ENCODE data around the gene PLEKHM2.

The PLEKHM2 gene

GRCh38 chr1:15702722-15703550 is 18.8 kb downstream of the PLEKHM2 start:
- DNase-seq (ENCODE audit: low spot score) = no peak

- peak; percentile 72 for DNase-seq (ENCODE audit: low spot score)
Measured at GRCh38 chr1:15703562-15703961, 19.4 kb downstream of the PLEKHM2 start.

DNA sequence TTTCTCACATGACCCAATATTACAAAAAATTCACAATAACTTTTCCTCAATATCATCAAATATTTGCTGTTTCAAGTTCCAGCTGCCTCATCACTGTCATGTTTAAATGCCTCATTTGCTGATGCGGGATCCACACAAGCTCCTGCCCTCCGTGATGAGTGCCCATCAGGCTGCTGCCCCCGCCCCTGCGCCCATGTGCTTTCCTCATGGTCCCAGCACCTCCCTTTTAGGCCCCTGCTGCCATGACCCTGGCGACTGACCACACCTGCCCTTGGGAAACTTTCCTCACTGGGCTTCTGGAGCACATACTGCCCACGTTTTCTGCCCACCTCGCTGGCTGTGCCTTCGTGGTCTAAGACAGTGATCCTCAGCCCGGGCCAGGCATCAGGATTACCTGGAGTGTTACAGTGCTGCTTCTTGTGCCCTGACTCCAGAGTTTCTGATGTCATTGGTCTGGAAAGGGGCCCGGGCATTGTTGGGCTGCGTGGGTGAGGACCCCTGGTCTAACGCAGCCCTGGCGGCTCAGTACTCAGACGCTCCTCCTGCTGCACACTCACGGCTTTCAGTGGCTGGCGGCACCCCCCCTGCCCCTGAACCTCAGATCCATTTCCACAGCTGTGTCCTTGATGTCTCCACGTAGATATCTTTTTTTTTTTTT is 20.5 kb downstream of the PLEKHM2 start:
- DNase-seq (ENCODE audit: low spot score) = no peak

DNA sequence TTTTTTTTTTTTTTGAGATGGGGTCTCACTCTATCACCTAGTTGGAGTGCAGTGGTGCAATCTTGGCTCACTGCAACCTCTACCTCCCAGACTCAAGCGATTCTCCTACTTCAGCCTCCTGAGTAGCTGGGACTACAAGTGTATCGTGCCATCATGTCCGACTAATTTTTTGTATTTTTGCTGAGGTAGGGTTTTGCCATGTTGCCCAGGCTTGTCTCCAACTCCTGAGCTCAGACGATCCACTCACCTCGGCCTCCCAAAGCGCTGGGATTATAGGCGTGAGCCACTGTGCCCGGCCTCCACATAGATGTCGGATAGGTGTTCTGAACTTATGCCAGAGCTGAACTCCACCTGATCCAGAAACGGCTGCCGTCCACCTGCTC is 21.1 kb downstream of the PLEKHM2 start:
- no peak for DNase-seq (ENCODE audit: low spot score)

DNA sequence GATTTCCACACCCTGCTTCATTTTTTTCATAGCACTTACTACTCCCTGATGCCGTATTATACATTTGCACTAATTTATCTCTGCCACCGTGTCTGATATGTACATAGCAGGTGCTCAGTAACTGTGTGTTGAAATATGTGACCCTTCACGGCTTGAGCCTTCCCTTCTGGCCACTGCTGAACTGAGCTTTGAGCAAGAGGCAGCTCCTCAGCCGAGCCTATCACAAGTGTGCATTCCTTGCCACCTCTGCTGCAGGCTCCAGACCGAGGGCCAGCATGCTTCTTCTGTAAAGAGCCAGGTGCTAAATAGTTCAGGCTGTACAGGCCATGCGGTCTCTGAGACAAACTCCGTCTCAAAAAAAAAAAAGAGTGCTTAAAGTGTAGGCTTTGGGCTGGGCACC is 22.6 kb downstream of the PLEKHM2 start:
- DNase-seq (ENCODE audit: low spot score) = no peak

- no peak for DNase-seq (ENCODE audit: low spot score)
Measured at GRCh38 chr1:15707239-15707925, 23.3 kb downstream of the PLEKHM2 start.

GRCh38 chr1:15708486-15709137 is 24.5 kb downstream of the PLEKHM2 start:
- no peak for DNase-seq (ENCODE audit: low spot score)

DNA sequence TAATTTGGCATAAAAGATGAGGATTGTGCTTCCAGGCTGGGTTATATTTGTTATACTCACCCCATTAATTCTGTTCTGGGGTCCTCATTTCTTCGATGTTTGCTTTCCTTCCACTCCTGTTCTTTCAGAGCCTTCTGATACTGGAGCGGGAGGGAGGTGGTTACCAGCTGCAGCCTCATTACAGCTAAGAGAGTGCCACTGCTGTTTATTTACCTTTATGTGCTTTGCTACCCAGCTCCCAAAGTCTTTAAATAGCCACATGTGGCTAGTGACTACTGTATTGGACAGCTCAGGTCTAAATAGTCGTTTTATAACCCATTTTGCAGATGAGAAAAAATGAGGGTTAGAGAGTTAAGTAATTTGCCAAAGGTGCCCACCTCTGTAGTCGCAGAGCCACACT is 25.1 kb downstream of the PLEKHM2 start:
- DNase-seq (ENCODE audit: low spot score) = no peak

GRCh38 chr1:15712168-15712567 is 28.0 kb downstream of the PLEKHM2 start:
- peak; percentile 12 for DNase-seq (ENCODE audit: low spot score)

- peak; percentile 90 for DNase-seq (ENCODE audit: low spot score)
Measured at GRCh38 chr1:15714406-15715136, 30.5 kb downstream of the PLEKHM2 start.

- no peak for DNase-seq (ENCODE audit: low spot score)
Measured at GRCh38 chr1:15717418-15718125, 33.5 kb downstream of the PLEKHM2 start.

GRCh38 chr1:15718199-15718601 is 34.1 kb downstream of the PLEKHM2 start:
- DNase-seq (ENCODE audit: low spot score) = no peak

- no peak for DNase-seq (ENCODE audit: low spot score)
Measured at GRCh38 chr1:15719381-15720120, 35.4 kb downstream of the PLEKHM2 start.

- DNase-seq (ENCODE audit: low spot score) = no peak
Measured at GRCh38 chr1:15720861-15721260, 36.7 kb downstream of the PLEKHM2 start.

- DNase-seq (ENCODE audit: low spot score) = no peak
Measured at GRCh38 chr1:15722411-15722810, 38.3 kb downstream of the PLEKHM2 start.

DNA sequence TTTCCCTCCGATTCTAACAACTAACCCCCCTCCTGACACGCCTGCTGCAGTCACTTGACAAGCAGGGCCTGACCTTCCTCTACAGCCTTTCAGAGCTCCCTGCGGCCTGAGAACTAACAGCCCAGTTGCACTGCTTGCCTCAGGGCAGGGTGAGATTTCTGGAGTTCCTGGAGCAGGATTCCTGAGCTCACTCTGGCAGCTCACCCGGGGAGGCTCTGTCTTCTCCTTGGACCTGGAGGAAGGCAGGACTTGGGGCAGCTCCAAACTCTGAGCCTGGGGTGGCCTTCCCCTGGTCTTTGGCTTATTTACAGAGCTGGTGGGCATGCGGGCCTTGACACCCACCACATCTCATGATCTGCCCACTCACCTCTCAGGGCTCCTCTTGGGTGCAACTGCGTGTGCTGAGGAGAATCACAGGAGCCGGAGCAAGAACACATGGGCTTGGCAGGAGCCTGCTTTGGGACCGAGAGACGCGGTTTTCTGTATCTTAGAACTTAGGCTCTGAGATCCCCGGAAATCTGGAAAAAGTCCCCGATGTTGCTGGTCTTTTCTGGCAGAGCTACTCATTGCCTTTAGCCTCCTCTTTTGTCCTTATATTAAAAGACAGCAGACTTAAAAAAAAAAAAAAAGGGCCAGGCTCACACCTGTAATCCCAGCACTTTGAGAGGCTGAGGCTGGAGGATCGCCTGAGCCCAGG is 38.9 kb downstream of the PLEKHM2 start:
- DNase-seq (ENCODE audit: low spot score) = no peak

- DNase-seq (ENCODE audit: low spot score) = no peak
Measured at GRCh38 chr1:15723631-15724246, 39.6 kb downstream of the PLEKHM2 start.

DNA sequence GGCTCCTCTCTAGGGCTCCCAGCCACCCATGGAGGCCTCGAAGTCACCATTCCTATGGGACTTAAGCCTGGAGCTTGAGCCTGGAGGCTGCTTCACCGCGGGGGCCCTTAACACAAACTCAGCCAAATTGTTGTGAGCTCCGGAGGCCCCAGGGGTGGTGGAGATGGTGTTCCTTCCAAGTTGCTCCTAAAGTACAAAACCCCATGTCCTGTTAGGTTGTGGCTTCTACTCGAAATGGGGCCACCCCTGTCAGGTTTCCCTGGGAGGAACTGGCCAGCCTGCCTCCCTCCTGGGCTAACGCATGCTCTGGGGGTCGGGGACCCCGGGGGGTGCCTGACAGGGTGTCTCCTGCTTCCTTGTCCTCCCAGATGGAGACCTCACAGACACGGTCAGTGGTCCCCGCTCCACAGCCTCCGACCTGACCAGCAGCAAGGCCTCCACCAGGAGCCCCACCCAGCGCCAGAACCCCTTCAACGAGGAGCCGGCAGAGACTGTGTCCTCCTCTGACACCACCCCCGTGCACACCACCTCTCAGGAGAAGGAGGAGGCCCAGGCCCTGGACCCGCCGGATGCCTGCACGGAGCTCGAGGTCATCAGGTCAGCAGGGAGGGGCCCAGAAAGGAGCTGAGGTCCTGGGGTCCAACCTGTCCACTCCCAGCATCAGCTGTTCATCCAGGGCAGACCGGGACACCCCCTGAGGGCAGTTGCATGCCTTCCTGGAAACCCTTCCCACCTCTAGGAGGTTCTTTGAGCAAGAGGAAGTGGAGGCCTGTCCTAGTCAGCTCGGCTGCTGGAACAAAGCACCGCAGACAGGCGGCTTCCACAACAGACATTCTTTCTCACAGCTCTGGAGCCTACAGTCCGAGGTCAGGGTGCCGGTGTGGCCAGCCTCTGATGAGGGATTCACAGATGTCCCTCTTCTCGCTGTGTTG is 41.1 kb downstream of the PLEKHM2 start:
- DNase-seq (ENCODE audit: low spot score) = no peak
